ENCODE measurements around the gene PTPN14.

DNA sequence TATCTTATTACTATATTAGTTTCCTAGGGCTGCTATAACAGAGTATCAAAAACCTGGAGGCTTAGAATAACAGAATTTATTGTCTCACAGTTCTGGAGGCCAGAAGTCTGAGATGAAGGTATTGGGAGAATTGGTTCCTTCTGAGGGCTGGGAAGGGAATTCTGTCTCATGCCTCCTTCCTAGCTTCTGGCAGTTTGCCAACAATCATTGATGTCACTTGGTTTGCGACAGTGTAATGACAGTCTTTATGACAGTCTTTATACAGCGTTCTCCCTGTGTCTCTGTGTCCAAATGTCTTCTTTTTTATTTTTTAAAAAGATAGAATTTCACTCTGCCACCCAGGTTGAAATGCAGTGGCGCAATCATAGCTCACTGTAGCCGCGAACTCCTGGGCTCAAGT is 35.8 kb upstream of the PTPN14 start:
- no peak for TF ChIP-seq POLR2A (IDR thresholded peaks at IDR 0.05)
- no peak for TF ChIP-seq EP300 (IDR thresholded peaks at IDR 0.05; ENCODE audit: low read depth)

All from transverse colon (tissue), 1 donor.